CD4-positive, alpha-beta T cell treated with Interleukin-6 for 4 hours (primary cell): Measurements from ENCODE around the gene OR2K2.
"Not testable (repeated sequence)": the region's sequence is repeated elsewhere in the genome, so short reads cannot be mapped to it uniquely, and the experiment has no call there.

Source experiments
- DNase-seq: peaks from one replicate; pipeline ENCODE4 v3.0.0-alpha.2; 2020; ENCODE audit warnings: mixed read lengths

OR2K2 gene

DNA sequence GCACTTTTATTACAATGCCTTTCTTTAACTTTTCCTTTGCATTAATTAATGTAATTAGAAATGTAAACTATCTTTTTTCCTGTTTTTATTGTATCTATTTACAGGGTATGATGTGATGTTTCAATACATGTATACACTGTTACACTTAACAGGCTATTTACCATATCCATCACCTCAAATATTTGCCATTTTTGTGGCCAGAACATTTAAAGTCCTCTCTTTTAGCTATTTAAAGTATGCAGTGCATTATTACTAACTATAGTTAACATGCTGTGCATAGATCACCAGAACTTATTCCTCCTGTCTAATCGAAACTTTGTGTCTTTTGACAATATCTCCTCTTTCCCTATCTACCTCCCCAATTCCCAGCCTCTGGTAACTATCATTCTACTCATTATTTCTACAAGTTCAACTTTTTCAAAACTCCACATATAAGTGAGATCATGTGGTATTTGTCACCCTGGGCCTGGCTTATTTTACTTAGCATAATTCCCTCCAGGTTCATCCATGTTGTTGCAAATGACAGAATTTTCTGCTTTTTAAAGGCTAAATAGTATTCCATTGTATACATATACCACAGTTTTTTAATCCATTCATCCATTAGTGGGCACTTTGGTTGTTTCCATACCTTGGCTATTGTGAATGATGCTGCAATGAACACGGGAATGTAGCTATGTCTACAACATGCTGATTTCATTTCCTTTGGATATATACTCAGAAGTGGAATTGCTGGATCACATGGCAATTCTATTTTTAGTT lies 32.8 kb downstream of the OR2K2 start:
- no peak for DNase-seq

GRCh38 chr9:111294691-111295451 lies 35.2 kb downstream of the OR2K2 start:
- DNase-seq = no peak

- DNase-seq = no peak
These were observed 42.9 kb downstream of the OR2K2 start for GRCh38 chr9:111287127-111287526.

GRCh38 chr9:111284703-111285102 lies 45.3 kb downstream of the OR2K2 start:
- DNase-seq = no peak

GRCh38 chr9:111282845-111283244 lies 47.2 kb downstream of the OR2K2 start:
- DNase-seq = no peak

DNA sequence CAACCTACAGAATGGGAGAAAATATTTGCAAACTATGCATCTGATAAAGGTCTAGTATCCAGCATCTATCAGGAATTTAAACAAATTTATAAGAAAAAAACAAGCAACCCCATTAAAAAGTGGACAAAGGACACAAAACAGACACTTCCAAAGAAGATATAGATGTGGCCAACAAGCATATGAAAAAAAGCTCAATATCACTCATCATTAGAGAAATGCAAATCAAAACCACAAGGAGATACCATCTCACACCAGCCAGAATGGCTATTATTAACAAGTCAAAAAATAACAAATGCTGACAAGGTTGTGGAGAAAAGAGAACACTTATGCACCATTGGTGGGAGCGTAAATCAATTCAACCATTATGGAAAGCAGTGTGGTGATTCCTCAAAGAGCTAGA lies 49.2 kb downstream of the OR2K2 start:
- not testable (repeated sequence) for DNase-seq
